Suppressor macrophage treated with lipopolysaccharide for 1 hour (primary cell): ENCODE results near the gene ARHGAP44.
A peak's percentile ranks its signal among the peaks of the same experiment; 100 is the strongest.

ENCODE experiments used
- DNase-seq, 3 donors: peaks; one replicate each; pipeline ENCODE4 v3.0.0-alpha.2; 2020 to 2022

Gene ARHGAP44

DNA sequence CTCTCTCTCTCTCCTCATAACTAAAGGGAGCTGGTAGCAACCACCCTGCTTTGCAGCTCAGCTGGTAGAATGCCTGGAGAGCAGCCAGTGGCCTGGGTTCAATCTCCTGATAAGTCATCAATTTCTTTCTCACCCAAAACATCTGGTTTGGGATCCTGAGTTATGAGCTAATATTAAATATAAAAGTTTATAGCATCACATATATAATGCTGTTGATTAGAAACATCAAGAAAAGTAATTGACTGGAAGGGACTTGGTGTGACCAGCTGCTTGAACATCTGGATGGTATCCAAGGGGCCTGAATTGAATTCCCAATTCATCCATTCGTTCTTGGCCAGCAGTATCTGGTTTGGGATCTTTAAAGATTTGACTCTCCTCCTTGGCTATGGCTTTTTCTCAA lies 240.8 kb downstream of the ARHGAP44 start:
- DNase-seq: no peak

DNA sequence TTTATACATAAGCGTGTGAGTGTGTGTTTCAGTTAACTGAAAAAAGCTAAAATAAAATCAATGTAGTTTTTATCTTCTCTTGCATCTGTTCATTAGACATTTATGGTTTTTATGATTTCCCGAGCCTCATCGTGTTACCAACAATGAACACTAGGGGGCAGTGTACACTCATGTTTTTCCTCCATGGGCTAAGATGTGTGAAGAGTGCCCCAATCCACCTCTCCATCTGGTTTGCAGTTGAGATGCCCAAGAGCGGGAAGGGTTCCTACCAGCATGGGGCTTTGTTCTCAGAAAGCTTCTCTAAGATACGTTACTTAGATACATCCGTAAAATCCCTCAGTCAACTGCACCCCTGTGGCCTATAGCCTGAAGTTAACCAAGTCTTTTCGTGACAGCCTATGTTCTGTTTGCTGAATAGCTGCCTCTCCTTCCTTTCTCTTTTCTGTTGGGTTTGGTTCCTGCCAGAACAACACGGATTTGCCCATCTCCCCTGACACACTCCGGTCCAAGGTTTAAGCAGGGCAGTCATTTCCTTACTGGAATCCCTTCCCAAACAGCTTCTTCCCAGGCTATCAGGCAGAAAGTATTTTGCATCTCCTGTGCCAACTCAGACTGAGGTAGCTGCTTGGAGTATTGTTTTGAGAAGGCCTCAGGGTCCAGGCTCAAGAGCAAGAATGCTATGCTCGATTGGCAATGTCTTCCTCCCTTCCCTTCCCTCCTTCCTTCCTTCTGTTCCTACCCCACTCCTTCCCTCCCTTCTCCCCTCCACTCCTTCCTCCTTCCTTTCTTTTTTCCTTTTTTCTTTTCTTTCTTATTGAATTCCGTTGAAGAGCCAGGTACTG lies 241.4 kb downstream of the ARHGAP44 start:
- peak; percentile 54 to 63 (median 58) for DNase-seq

DNA sequence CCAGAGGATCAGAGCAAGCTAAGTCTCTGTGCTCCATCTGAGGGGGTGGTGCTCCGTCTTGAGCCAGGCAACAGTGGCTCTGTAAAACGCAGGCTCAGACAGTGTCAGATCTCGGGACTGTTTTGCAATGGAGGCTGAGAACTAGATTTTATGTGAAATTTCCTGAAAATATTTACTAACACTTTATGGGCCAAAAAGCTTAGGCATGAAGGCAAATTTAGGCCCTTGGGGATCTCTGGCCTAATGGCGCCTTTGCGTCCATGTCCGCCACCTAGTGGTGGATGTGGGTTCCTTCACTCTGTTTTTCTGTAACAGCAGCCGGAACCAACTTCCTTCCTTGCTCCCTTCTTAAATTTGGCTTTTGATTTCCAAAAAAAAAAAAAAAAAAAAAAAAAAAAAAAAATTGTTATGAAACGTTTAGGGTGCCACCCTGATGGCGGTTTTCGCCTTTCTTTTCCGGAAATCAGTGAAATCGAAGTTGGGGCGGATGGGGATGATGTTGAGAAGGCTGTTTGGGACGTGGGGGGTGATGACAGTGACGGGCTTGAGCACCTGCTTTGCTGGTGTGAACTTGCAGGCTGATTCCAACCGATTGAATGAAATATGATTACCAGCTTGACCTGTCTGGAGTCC lies 242.5 kb downstream of the ARHGAP44 start:
- DNase-seq: peak; percentile 69 to 81 (median 79)

- no peak for DNase-seq
Observed at GRCh38 chr17:13035420-13035819, 246.1 kb downstream of the ARHGAP44 start.

DNA sequence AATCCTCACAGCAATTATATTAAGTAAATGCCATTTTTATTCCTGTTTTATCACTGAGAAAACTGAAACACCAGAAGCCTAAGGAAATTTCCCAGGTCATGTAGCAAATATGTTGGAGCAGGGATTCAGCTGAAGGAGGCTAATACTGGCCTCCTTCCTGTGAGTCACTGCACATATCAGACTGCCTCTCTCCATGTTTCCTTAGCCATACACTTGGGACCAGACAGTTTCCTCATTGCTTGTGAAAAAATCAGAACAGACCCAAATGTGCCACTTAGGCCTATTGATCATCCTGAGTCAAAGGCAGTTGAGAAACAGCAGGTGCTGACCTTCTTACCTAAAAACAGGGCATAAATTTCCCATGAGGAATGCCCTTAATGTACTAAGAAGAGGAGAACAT lies 247.5 kb downstream of the ARHGAP44 start:
- no peak for DNase-seq

DNA sequence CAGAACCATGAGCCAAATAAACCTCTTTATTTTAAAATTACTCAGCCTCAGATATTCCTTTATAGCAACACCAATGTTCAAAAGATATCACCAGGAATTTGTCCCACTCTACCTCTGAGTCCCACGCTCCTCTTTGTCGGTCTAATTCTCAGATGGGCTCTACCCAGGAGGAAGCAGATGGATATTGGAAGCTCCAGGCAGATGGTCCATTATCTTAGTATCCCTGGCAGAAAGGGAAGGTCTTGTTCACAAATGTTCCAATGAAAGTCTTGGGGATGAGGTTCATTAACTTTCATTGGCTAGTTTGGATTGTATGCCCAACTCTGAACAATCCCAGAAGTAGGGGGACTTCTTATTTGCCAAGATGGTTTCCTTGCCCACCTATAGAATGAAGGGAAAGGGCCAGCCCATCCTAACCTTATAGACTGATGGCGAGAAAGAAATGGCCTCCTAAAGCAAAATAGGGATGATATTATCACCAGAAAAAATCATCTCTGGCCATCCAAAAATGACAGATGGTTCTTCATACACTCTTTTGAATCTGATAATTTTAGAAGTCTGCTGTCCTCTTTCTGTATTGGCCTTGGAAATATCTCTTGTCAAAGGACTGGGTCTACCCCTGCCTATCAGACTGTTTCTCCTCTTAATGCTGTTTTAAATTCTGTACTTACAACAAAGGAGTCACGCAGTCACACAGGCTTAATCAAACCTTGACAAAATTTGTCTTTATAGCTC lies 249.8 kb downstream of the ARHGAP44 start:
- no peak for DNase-seq
